ENCODE data around the gene AGAP3.
A peak's percentile ranks its signal among the peaks of the same experiment; 100 is the strongest.

AGAP3 gene

GRCh38 chr7:151101621-151102396, 15.5 kb downstream of the AGAP3 start:
- Histone ChIP-seq H3K27ac (ENCODE audit: low read depth, low read length, severe bottlenecking) (no peak overlapping the region), H3K4me3 (ENCODE audit: extremely low read depth, insufficient read depth, low read length, poor library complexity, severe bottlenecking) (no peak overlapping the region), H3K36me3 (ENCODE audit: control insufficient read depth, insufficient read depth, low read length) (peaks cover 53% of the 10 kb centered on the region), H3K9me3 (ENCODE audit: control insufficient read depth, low read length) (no peaks in the 10 kb centered on the region), H3K4me1 (ENCODE audit: control insufficient read depth, insufficient read depth, low read length, poor library complexity, severe bottlenecking) (peaks cover 19% of the 10 kb centered on the region)
- 82 to 90% methylated on average over 18 to 24 of the region's 24 CpGs for WGBS, 2 experiments (ENCODE audit: insufficient coverage in 2 of 2)

GRCh38 chr7:151102991-151103390, 16.7 kb downstream of the AGAP3 start:
- no peaks in the 10 kb centered on the region for H3K9me3 ChIP-seq (ENCODE audit: control insufficient read depth, low read length)
- peaks cover 23% of the 10 kb centered on the region for H3K4me1 ChIP-seq (ENCODE audit: control insufficient read depth, insufficient read depth, low read length, poor library complexity, severe bottlenecking)
- H3K36me3 ChIP-seq (ENCODE audit: control insufficient read depth, insufficient read depth, low read length) = peaks cover 42% of the 10 kb centered on the region
- no peak overlapping the region for H3K27ac ChIP-seq (ENCODE audit: low read depth, low read length, severe bottlenecking)
- WGBS, 2 experiments (ENCODE audit: insufficient coverage in 2 of 2) = 89 to 93% methylated on average over 3 of the region's 3 CpGs
- no peak overlapping the region for H3K4me3 ChIP-seq (ENCODE audit: extremely low read depth, insufficient read depth, low read length, poor library complexity, severe bottlenecking)

- Histone ChIP-seq H3K4me1 (ENCODE audit: control insufficient read depth, insufficient read depth, low read length, poor library complexity, severe bottlenecking) (peaks cover 30% of the 10 kb centered on the region), H3K36me3 (ENCODE audit: control insufficient read depth, insufficient read depth, low read length) (peaks cover 38% of the 10 kb centered on the region), H3K4me3 (ENCODE audit: extremely low read depth, insufficient read depth, low read length, poor library complexity, severe bottlenecking) (no peak overlapping the region), H3K27ac (ENCODE audit: low read depth, low read length, severe bottlenecking) (no peak overlapping the region), H3K9me3 (ENCODE audit: control insufficient read depth, low read length) (no peaks in the 10 kb centered on the region)
- 90 to 95% methylated on average over 5 to 7 of the region's 12 CpGs for WGBS, 2 experiments (ENCODE audit: insufficient coverage in 2 of 2)
Observed at GRCh38 chr7:151103973-151104372, 17.7 kb downstream of the AGAP3 start.

- H3K4me1 ChIP-seq (ENCODE audit: control insufficient read depth, insufficient read depth, low read length, poor library complexity, severe bottlenecking) = peaks cover 34% of the 10 kb centered on the region
- H3K4me3 ChIP-seq (ENCODE audit: extremely low read depth, insufficient read depth, low read length, poor library complexity, severe bottlenecking) = no peak overlapping the region
- no peaks in the 10 kb centered on the region for H3K9me3 ChIP-seq (ENCODE audit: control insufficient read depth, low read length)
- H3K36me3 ChIP-seq (ENCODE audit: control insufficient read depth, insufficient read depth, low read length) = peaks cover 38% of the 10 kb centered on the region
- H3K27ac ChIP-seq (ENCODE audit: low read depth, low read length, severe bottlenecking) = no peak overlapping the region
- WGBS, 2 experiments (ENCODE audit: insufficient coverage in 2 of 2) = 62 to 66% methylated on average over 20 to 21 of the region's 23 CpGs
Observed at GRCh38 chr7:151104411-151105235, 18.3 kb downstream of the AGAP3 start.

- Histone ChIP-seq H3K36me3 (ENCODE audit: control insufficient read depth, insufficient read depth, low read length) (peaks cover 20% of the 10 kb centered on the region), H3K4me1 (ENCODE audit: control insufficient read depth, insufficient read depth, low read length, poor library complexity, severe bottlenecking) (peaks cover 54% of the 10 kb centered on the region), H3K27ac (ENCODE audit: low read depth, low read length, severe bottlenecking) (no peak overlapping the region), H3K4me3 (ENCODE audit: extremely low read depth, insufficient read depth, low read length, poor library complexity, severe bottlenecking) (no peak overlapping the region), H3K9me3 (ENCODE audit: control insufficient read depth, low read length) (no peaks in the 10 kb centered on the region)
- WGBS, 2 experiments (ENCODE audit: insufficient coverage in 2 of 2) = 80 to 91% methylated on average over 10 of the region's 10 CpGs
Observed at GRCh38 chr7:151107882-151108281, 21.6 kb downstream of the AGAP3 start.

DNA sequence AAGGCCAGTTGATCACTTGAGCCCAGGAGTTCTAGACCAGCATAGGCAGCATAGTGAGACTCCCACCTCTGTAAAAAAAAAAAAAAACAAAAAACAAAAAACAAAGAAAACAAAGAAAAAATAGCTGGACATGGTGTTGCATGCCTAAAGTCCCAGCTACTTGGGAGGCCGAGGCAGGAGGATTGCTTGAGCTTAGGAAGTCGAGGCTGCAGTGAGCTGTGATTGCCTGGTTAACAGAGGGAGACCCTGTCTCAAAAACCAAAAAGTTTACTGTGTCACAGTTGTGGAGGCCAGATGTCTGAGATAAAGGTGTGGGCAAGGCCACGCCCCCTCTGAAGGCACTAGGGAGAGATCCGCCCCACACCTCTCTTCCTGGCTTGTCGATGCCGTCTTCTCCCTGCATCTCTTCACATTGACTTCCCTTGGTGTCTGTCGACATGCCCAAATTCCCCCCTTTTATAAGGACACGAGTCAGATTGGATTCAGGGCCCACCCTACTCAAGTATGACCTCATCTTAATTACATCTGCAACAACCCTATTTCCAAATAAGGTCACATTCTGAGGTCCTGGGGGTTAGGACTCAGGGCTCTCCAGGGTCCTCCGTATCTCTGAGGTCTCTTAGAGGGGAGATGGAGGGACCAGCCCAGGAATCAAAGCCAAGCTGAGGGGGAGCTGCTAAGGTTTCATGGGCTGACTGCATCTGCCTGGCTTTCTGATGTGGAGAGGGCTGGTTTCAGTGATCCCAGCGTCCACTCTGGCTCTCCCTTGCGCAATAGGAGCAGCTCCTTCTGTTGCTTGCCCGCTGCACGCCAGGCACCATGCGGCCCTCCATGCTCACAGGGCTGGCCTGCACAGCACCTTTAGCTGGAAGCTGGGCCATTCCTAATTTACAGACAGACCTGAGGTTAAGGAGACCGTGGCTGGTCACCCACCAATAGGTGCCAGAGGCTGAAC, 23.1 kb downstream of the AGAP3 start:
- WGBS, 2 experiments (ENCODE audit: insufficient coverage in 2 of 2) = 76 to 79% methylated on average over 13 to 15 of the region's 15 CpGs
- peaks cover 52% of the 10 kb centered on the region for H3K4me1 ChIP-seq (ENCODE audit: control insufficient read depth, insufficient read depth, low read length, poor library complexity, severe bottlenecking)

GRCh38 chr7:151110236-151110940, 24.1 kb downstream of the AGAP3 start:
- H3K4me3 ChIP-seq (ENCODE audit: extremely low read depth, insufficient read depth, low read length, poor library complexity, severe bottlenecking) = no peak overlapping the region
- no peak overlapping the region for H3K27ac ChIP-seq (ENCODE audit: low read depth, low read length, severe bottlenecking)
- 78 to 83% methylated on average over 10 to 11 of the region's 11 CpGs for WGBS, 2 experiments (ENCODE audit: insufficient coverage in 2 of 2)
- no peaks in the 10 kb centered on the region for H3K36me3 ChIP-seq (ENCODE audit: control insufficient read depth, insufficient read depth, low read length)
- peaks cover 44% of the 10 kb centered on the region for H3K4me1 ChIP-seq (ENCODE audit: control insufficient read depth, insufficient read depth, low read length, poor library complexity, severe bottlenecking)
- no peaks in the 10 kb centered on the region for H3K9me3 ChIP-seq (ENCODE audit: control insufficient read depth, low read length)

More for the DNA sequence above, 23.1 kb downstream of the AGAP3 start:
- H3K4me3 ChIP-seq (ENCODE audit: extremely low read depth, insufficient read depth, low read length, poor library complexity, severe bottlenecking) = no peak overlapping the region
- no peaks in the 10 kb centered on the region for H3K9me3 ChIP-seq (ENCODE audit: control insufficient read depth, low read length)
- peak overlapping the region; percentile 8 for H3K27ac ChIP-seq (ENCODE audit: low read depth, low read length, severe bottlenecking)
- H3K36me3 ChIP-seq (ENCODE audit: control insufficient read depth, insufficient read depth, low read length) = peaks cover 5% of the 10 kb centered on the region

DNA sequence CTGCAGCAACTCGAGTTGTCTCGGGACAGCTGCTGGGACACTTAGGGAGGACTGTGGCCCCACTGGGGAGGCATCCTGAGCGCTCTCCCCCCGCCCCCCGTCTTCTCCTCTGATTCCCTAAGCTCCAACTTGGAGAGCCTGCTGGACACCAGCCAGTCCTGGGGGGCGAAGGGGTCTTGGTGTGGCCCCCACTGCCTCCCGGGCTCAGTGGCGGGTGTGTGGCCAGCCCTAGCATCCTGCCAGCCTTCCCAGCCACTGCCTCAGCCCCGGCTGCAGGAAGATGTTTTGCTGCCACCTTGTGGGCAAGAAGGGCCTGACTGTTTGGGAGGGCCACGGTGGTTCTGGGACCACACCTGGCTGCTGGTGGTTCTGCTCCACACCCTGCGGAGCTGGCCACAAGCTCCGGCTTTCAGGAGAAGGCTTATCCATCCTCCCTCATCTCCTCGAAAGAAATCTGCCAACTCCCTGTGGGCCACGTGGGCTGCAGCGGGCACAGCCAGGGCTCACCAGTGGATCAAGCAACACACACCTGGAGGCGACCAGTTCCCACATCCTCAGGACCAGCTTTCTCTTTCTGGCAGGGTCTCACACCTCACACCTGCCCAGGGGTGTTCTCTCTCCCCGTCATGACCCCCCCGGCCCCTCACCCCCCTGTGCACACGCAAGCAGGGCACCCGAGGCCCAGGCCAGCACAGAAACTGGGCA, 24.8 kb downstream of the AGAP3 start:
- H3K4me1 ChIP-seq (ENCODE audit: control insufficient read depth, insufficient read depth, low read length, poor library complexity, severe bottlenecking) = peaks cover 47% of the 10 kb centered on the region
- H3K27ac ChIP-seq (ENCODE audit: low read depth, low read length, severe bottlenecking) = no peak overlapping the region
- no peaks in the 10 kb centered on the region for H3K36me3 ChIP-seq (ENCODE audit: control insufficient read depth, insufficient read depth, low read length)
- H3K9me3 ChIP-seq (ENCODE audit: control insufficient read depth, low read length) = no peaks in the 10 kb centered on the region
- 35 to 44% methylated on average over 12 to 16 of the region's 20 CpGs for WGBS, 2 experiments (ENCODE audit: insufficient coverage in 2 of 2)
- no peak overlapping the region for H3K4me3 ChIP-seq (ENCODE audit: extremely low read depth, insufficient read depth, low read length, poor library complexity, severe bottlenecking)

DNA sequence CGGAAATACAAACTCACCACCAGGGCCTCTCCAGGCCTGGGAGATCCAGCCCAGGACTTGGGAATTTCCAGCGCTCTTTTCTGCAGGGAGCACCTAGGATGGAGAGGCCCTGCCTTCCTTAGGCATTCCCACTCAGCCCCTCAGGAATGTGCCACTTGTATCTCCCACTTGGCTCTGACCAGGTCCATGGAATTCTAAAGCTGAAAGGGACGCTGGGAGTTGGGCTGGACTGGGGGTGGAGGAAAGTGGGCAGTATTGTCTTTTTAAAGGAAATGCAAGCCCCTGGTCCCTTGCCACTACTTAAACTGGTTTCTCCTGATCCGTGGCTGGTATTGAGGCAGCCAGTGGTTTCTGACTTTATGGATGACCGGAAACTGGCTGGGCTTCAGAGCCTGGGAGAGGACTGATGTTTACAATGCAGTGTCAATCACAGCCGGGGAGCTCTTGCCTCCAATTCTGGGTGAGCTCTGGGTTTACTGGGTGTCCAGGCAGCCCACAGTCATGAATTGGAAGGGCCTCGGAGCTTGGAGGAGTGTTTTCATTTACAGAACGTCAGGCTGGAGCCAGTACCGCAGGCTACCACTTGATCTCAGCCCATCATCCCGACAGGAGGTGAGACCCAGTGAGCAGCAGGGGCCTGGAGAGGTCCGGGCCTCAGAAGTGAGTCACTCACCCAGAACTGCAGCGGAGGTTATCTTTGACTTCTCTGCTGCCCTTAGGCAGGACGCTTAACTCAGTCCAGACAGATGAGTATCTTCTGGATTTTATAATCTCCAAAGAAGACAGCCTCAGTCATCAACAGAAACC, 27.3 kb downstream of the AGAP3 start:
- Histone ChIP-seq H3K4me1 (ENCODE audit: control insufficient read depth, insufficient read depth, low read length, poor library complexity, severe bottlenecking) (peaks cover 46% of the 10 kb centered on the region), H3K36me3 (ENCODE audit: control insufficient read depth, insufficient read depth, low read length) (peaks cover 20% of the 10 kb centered on the region), H3K4me3 (ENCODE audit: extremely low read depth, insufficient read depth, low read length, poor library complexity, severe bottlenecking) (peak overlapping the region; percentile 33), H3K9me3 (ENCODE audit: control insufficient read depth, low read length) (no peaks in the 10 kb centered on the region), H3K27ac (ENCODE audit: low read depth, low read length, severe bottlenecking) (peak overlapping the region; percentile 98)
- WGBS, 2 experiments (ENCODE audit: insufficient coverage in 2 of 2) = 10 to 12% methylated on average over 10 of the region's 13 CpGs
